ENCODE measurements around the gene GNG13. TPM values are rescaled to one million over a fixed set of nuclear protein-coding genes. Genes with fewer than 3 reads are reported as not detected.

The GNG13 gene
- total and polyA plus RNA-seq, 4 donors = 0.30 to 1.4 (median 1.0) TPM; not detected in 1

DNA sequence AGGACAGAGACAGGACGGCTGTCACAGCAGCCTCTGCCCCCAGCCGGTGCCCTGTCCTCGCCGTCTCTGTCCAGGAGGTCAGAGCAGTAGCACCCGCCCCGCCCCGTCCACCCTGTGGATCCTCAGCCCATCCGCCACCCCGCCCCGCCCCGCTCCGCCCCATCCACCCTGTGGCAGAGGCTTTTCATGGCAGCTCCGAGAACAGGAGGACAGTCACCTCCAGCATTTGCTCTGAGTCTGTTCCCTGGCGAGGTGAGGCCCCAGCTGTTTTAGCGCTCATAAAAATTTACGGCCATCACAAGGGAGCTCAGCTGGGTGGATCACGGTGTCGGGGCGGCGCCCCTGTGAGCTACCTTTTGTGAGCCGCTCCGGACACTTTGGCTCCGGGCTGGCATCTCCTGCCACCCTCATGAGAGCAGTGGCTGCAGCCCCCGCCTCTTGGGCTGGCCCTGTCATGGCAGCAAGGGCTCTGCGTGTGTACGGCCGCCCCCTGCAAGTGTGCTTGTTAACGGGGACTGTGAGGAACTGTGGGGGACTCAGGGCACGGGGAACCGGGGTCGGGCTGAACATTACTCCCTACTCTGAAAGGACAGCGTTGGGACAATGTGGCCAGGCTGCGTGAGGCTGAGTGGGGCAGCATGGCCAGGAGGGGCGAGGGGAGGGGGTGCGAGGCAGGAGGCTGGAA, 32.3 kb upstream of the GNG13 start:
- Histone ChIP-seq H3K4me1 (ENCODE audit: control insufficient read depth, insufficient read depth, low read length) (peaks cover 10% of the 10 kb centered on the region), H3K27ac (ENCODE audit: low read depth, low read length) (no peak overlapping the region), H3K36me3 (ENCODE audit: control insufficient read depth, insufficient read depth, low read length) (peaks cover 5% of the 10 kb centered on the region), H3K4me3 (ENCODE audit: low read depth, low read length) (no peak overlapping the region), H3K27me3 (ENCODE audit: control insufficient read depth, insufficient read depth, low read length) (peaks cover 7% of the 10 kb centered on the region), H3K9me3 (ENCODE audit: control insufficient read depth, insufficient read depth, low read length) (peaks cover 8% of the 10 kb centered on the region)
- WGBS (ENCODE audit: insufficient coverage) = 53% methylated on average over 31 of the region's 35 CpGs
- DNase-seq (ENCODE audit: low read depth in 4 of 6, low spot score in 6 of 6) = no peak

DNA sequence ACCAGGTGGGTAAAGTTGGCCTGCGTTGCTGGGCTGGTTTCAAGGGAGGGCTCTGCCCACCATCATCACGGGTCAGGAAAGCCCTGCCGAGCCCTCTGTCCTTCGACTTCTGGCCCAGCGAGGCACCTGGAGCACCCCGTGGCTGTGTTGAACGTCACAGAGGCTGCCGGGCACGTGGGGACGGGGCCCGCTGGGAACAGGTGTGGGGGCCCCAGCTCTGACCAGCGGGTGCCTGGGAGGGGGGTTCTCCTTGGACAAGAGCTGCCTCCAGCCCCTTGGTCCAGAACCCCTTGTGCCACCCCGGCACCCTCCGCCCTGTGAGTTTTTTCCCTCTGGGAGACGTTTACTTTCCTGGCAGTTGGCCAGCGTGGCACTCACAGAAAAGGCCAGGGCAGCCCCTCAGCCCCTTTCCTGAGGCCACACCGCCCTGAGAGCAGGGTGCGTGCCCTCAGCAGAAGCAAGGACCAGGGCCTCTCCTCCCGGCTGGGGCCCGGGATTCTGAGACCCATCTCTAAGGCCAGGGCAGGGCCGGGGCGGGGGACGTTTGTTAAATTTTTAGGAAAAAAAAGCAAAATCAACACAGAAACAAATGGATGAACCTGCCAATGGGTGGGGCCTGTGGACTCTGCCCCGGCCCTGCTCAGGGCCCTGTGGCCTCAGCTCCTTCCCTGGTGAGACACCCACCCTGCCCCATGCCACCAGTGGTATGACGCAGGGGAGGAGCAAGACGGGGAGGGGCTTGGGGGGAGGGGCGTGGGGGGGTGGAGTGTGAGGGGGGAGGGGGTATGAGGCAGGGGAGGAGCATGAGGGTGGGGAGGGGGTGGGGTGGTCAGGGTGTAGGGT, 31.3 kb upstream of the GNG13 start:
- no peak overlapping the region for H3K27ac ChIP-seq (ENCODE audit: low read depth, low read length)

DNA sequence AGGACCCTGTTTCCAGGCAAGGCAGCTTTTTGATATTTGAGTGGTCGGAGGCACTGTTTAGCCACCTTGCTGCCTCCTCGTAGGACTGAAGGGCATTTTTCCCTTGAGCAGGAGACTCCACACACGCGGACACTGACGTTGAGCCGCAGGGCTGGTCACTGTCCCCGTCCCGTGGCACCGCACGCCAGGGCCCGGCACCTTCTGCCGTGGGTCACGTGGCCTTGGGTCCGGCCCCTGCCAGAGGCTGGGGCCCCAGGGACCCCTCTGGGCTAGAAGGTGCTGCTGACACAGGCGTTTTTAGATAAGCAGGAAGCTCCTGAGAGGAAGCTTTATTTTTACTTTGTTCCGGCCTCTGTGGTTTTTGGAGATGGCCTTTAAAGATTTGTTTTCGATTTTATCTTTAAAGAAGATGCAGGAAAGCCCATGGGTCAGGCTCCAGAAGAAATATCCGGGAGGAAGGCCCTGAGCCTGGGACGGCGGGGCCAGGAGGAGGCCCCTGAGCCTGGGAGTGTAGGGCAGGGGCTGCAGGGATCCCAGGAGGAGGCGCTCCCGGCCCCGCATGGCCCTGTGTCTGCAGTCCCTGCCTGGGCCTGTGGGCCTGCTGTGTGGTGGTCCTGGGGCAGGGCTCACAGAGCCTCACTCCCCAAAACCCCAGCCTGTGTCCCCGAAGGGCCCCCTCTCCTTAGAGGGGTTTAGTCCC, 30.5 kb upstream of the GNG13 start:
- H3K27me3 ChIP-seq (ENCODE audit: control insufficient read depth, insufficient read depth, low read length) = peaks cover 7% of the 10 kb centered on the region
- H3K9me3 ChIP-seq (ENCODE audit: control insufficient read depth, insufficient read depth, low read length) = peaks cover 3% of the 10 kb centered on the region
- 82% methylated on average over 20 of the region's 24 CpGs for WGBS (ENCODE audit: insufficient coverage)
- no peak overlapping the region for H3K4me3 ChIP-seq (ENCODE audit: low read depth, low read length)
- H3K27ac ChIP-seq (ENCODE audit: low read depth, low read length) = no peak overlapping the region
- peaks cover 10% of the 10 kb centered on the region for H3K4me1 ChIP-seq (ENCODE audit: control insufficient read depth, insufficient read depth, low read length)
- DNase-seq (ENCODE audit: low read depth in 4 of 6, low spot score in 6 of 6) = no peak
- peaks cover 5% of the 10 kb centered on the region for H3K36me3 ChIP-seq (ENCODE audit: control insufficient read depth, insufficient read depth, low read length)

More for the DNA sequence above, 31.3 kb upstream of the GNG13 start:
- Histone ChIP-seq H3K36me3 (ENCODE audit: control insufficient read depth, insufficient read depth, low read length) (peaks cover 5% of the 10 kb centered on the region), H3K4me3 (ENCODE audit: low read depth, low read length) (no peak overlapping the region), H3K4me1 (ENCODE audit: control insufficient read depth, insufficient read depth, low read length) (peaks cover 10% of the 10 kb centered on the region), H3K27me3 (ENCODE audit: control insufficient read depth, insufficient read depth, low read length) (peaks cover 7% of the 10 kb centered on the region), H3K9me3 (ENCODE audit: control insufficient read depth, insufficient read depth, low read length) (peaks cover 8% of the 10 kb centered on the region)
- DNase-seq (ENCODE audit: low read depth in 4 of 6, low spot score in 6 of 6) = no peak
- 84% methylated on average over 20 of the region's 27 CpGs for WGBS (ENCODE audit: insufficient coverage)

DNA sequence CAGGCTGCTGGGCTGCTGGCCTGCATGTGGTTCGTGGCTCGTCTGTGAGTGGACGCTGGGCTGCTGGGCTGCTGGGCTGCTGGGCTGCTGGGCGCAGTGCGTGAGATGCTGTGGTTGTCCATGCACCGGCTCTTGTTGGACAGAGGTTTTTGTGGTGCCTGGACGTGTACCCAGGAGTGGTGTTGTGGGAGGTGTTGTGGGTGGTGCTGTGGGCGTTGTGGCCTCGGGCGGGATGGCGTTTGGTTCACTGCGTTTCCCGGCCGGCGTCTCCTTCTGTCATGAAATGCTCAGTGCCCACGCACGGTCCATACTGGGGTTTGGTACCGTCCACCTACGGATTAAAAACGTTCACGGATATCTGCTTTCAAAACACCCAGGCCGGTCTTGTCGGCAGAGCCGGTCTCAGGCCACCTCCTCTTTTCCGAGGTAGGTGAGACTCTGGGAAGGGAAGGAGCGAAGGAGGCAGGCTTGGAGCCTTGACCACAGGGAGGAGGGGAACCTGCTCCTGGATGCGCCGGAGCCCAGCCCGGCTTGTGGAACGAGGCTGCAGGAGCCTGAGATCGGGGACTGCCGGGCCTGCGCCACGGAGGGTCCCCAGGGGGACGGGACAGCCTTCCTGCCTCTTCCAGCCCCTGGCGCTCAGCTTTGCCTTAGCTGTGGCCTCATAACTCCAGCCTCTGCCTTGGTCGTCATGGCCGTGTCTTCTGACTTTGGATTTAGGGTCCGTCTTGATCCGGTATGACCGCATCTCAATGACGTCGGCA, 29.8 kb upstream of the GNG13 start:
- H3K27ac ChIP-seq (ENCODE audit: low read depth, low read length) = no peak overlapping the region
- peaks cover 5% of the 10 kb centered on the region for H3K36me3 ChIP-seq (ENCODE audit: control insufficient read depth, insufficient read depth, low read length)
- H3K9me3 ChIP-seq (ENCODE audit: control insufficient read depth, insufficient read depth, low read length) = peaks cover 3% of the 10 kb centered on the region
- H3K27me3 ChIP-seq (ENCODE audit: control insufficient read depth, insufficient read depth, low read length) = peaks cover 7% of the 10 kb centered on the region
- no peak overlapping the region for H3K4me3 ChIP-seq (ENCODE audit: low read depth, low read length)
- 90% methylated on average over 42 of the region's 43 CpGs for WGBS (ENCODE audit: insufficient coverage)
- H3K4me1 ChIP-seq (ENCODE audit: control insufficient read depth, insufficient read depth, low read length) = peaks cover 15% of the 10 kb centered on the region
- DNase-seq (ENCODE audit: low read depth in 4 of 6, low spot score in 6 of 6) = no peak

DNA sequence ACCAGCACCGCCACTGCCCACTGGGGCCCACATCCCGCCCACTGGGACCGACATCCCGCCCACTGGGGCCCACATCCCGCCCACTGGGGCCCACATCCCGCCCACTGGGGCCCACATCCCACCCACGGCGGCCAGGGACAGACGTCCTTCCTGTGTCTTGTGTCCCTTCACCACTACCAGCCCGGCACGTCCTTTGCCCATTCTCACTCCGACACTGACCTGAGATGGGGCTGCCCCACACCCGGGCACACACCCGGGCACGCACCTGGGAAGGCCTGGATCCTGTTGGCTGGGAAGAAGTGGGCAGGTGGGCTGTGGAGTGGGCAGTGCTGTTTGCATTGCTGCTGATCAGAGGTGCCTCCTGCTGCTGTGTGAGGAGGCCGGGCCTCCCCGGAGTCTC, 28.4 kb upstream of the GNG13 start:
- peaks cover 7% of the 10 kb centered on the region for H3K27me3 ChIP-seq (ENCODE audit: control insufficient read depth, insufficient read depth, low read length)
- no peak overlapping the region for H3K27ac ChIP-seq (ENCODE audit: low read depth, low read length)
- no peak overlapping the region for H3K4me3 ChIP-seq (ENCODE audit: low read depth, low read length)
- H3K4me1 ChIP-seq (ENCODE audit: control insufficient read depth, insufficient read depth, low read length) = peaks cover 23% of the 10 kb centered on the region
- no peak for DNase-seq (ENCODE audit: low read depth in 4 of 6, low spot score in 6 of 6)
- peaks cover 9% of the 10 kb centered on the region for H3K36me3 ChIP-seq (ENCODE audit: control insufficient read depth, insufficient read depth, low read length)
- WGBS (ENCODE audit: insufficient coverage) = 77% methylated on average over 13 of the region's 17 CpGs
- H3K9me3 ChIP-seq (ENCODE audit: control insufficient read depth, insufficient read depth, low read length) = no peaks in the 10 kb centered on the region

DNA sequence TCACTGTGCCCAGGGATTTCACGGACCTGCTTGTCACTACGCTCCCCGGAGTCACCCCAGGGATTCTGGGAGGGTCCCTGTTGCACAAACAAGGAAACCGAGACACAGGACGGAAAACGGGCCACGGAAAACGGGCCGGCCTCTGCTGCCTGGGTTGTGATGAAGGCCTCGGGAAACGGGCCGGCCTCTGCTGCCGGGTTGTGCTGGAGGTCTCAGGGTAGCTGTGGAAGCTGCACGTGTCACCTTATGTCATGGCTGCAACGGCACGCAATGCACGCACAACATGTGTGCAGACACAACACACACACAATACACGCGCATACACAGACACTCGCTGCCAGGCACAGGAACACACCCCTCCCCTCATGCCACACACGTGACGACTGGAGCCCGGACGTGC, 27.0 kb upstream of the GNG13 start:
- Histone ChIP-seq H3K4me3 (ENCODE audit: low read depth, low read length) (no peak overlapping the region), H3K27me3 (ENCODE audit: control insufficient read depth, insufficient read depth, low read length) (no peaks in the 10 kb centered on the region), H3K9me3 (ENCODE audit: control insufficient read depth, insufficient read depth, low read length) (no peaks in the 10 kb centered on the region), H3K36me3 (ENCODE audit: control insufficient read depth, insufficient read depth, low read length) (peaks cover 6% of the 10 kb centered on the region), H3K4me1 (ENCODE audit: control insufficient read depth, insufficient read depth, low read length) (peaks cover 23% of the 10 kb centered on the region), H3K27ac (ENCODE audit: low read depth, low read length) (no peak overlapping the region)
- 78% methylated on average over 24 of the region's 24 CpGs for WGBS (ENCODE audit: insufficient coverage)
- DNase-seq (ENCODE audit: low read depth in 4 of 6, low spot score in 6 of 6) = no peak

DNA sequence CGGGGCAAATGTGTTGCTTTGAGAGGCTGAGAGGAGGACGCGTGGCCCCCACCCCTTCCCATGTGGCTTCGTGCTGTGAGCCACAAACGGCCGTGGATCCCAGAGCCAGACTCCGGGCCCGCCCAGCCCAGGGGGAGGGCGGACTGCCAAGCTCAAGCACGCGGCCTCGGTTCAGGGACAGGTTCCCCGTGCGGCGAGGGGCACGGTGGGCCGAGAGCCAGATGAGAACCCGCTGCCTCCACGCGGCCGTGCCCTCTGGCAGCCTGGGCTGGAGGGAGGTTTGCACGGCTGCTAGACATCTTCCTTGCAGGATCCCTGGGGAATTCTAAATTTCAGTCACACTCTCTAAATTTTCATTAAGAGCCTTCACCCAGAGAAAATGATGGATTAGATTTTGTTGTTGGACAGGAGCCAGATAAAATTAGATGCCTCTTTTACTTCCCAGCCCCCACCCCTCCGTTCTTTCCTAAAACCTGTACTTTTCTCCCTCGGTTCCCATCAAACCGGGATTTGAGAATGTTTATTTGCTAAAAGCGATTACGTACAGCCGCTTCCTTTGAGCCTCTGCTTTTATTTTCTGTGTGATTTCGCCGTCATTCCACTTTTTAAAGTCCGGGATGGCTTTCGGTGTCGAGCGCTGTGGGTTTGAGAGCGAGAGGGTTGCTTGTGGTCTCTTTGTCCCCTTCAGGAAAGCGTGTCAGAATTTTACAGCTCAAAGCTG, 25.0 kb upstream of the GNG13 start:
- Histone ChIP-seq H3K4me3 (ENCODE audit: low read depth, low read length) (no peak overlapping the region), H3K27me3 (ENCODE audit: control insufficient read depth, insufficient read depth, low read length) (peaks cover 3% of the 10 kb centered on the region)

DNA sequence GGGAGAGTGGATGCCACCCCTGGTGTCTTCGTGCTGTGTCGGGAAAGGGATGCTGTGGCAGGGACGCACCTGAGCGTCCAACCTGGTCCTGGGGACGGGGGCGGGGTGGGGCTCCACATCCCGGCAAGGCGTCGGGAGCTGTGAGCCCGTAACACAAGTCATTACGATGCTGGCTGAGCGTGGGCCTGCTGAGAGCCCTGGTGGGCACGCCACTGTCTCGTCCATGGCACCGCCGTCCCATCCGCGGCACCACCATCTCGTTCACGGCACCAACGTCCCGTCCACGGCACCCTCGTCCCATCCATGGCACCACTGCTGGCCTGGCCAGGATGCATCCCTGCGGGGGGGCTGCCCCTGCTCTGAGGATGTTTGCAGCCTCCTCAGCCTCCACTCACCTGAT, 24.1 kb upstream of the GNG13 start:
- WGBS (ENCODE audit: insufficient coverage) = 89% methylated on average over 25 of the region's 25 CpGs
- H3K36me3 ChIP-seq (ENCODE audit: control insufficient read depth, insufficient read depth, low read length) = peaks cover 6% of the 10 kb centered on the region
- no peak overlapping the region for H3K4me3 ChIP-seq (ENCODE audit: low read depth, low read length)

More for the DNA sequence above, 25.0 kb upstream of the GNG13 start:
- Histone ChIP-seq H3K36me3 (ENCODE audit: control insufficient read depth, insufficient read depth, low read length) (peaks cover 6% of the 10 kb centered on the region), H3K4me1 (ENCODE audit: control insufficient read depth, insufficient read depth, low read length) (peaks cover 13% of the 10 kb centered on the region), H3K9me3 (ENCODE audit: control insufficient read depth, insufficient read depth, low read length) (no peaks in the 10 kb centered on the region), H3K27ac (ENCODE audit: low read depth, low read length) (no peak overlapping the region)
- 9% methylated on average over 24 of the region's 36 CpGs for WGBS (ENCODE audit: insufficient coverage)
- peak in 2 of 6 donors; percentile 70 to 76 for DNase-seq (ENCODE audit: low read depth in 4 of 6, low spot score in 6 of 6)

More for the DNA sequence above, 24.1 kb upstream of the GNG13 start:
- peaks cover 3% of the 10 kb centered on the region for H3K27me3 ChIP-seq (ENCODE audit: control insufficient read depth, insufficient read depth, low read length)
- H3K4me1 ChIP-seq (ENCODE audit: control insufficient read depth, insufficient read depth, low read length) = peaks cover 13% of the 10 kb centered on the region
- no peaks in the 10 kb centered on the region for H3K9me3 ChIP-seq (ENCODE audit: control insufficient read depth, insufficient read depth, low read length)
- no peak overlapping the region for H3K27ac ChIP-seq (ENCODE audit: low read depth, low read length)
- no peak for DNase-seq (ENCODE audit: low read depth in 4 of 6, low spot score in 6 of 6)
